A549 (cell line): Measurements from ENCODE around the gene OLIG2. TPM values are rescaled to one million over a fixed set of nuclear protein-coding genes. Genes with fewer than 3 reads are reported as not detected.

Source experiments
- ATAC-seq, 2 experiments: fragments of 200-7000 bp in 1 of 2; fragments of >200 bp in 1 of 2; cut with Nextera tagmentation in 1 of 2; cut with Tn5 transposase in 1 of 2; 3 replicates each; pipeline versions ENCODE4 v1.8.0 to v1.9.1; 2018 to 2020; ENCODE audit warnings: mild to moderate bottlenecking in 1 of 2, moderate library complexity in 1 of 2
- CTCF ChIA-PET: fragments of 300-600 bp; sonication (Branson Sonifier 250); formaldehyde crosslinking; extraction: SDS; loops from one replicate; lab custom pipeline; 2021; ENCODE audit warnings: antibody characterized with exemption, inconsistent platforms; lab: Yijun Ruan, JAX
- POLR2A ChIA-PET: fragments of 350-600 bp; formaldehyde crosslinking; extraction: SDS; loops from one replicate; lab custom pipeline; 2021; ENCODE audit warnings: antibody characterized with exemption, inconsistent platforms; lab: Yijun Ruan, JAX
- DNase-seq, 2 experiments: peaks; one replicate each; pipeline versions ENCODE4 v3.0.0 to v3.0.0-alpha.2; 2011 to 2016; ENCODE audit warnings: low read depth in 1 of 2, low spot score in 1 of 2
- FAIRE-seq: peaks from 2 replicates; lab custom pipeline; 2011; peaks lifted over from hg19 to GRCh38; lab: Jason Lieb, UNC
- H3K27ac ChIP-seq, 2 experiments: fragments of >200 bp; sonication (Bioruptor Twin); formaldehyde crosslinking; 3 replicates each; pipeline ENCODE4 v1.5.1; 2016 to 2017
- H3K4me1 ChIP-seq: fragments of >200 bp; sonication (Bioruptor Twin); formaldehyde crosslinking; 3 replicates; pipeline ENCODE4 v1.6.1; 2016
- H3K4me2 ChIP-seq: fragments of >200 bp; sonication (Bioruptor Twin); formaldehyde crosslinking; 3 replicates; pipeline ENCODE4 v1.6.1; 2016
- H3K4me3 ChIP-seq: fragments of >200 bp; sonication (Bioruptor Twin); formaldehyde crosslinking; 3 replicates; pipeline ENCODE4 v1.5.1; 2016
- H3K9me3 ChIP-seq: fragments of >200 bp; sonication (Bioruptor Twin); formaldehyde crosslinking; 3 replicates; pipeline ENCODE4 v1.6.1; 2016
- CEBPB ChIP-seq, 2 experiments: fragments of >200 bp in 1 of 2; sonication (Bioruptor Twin) in 1 of 2; formaldehyde crosslinking in 1 of 2; IDR thresholded peaks; 2 replicates each; pipeline ENCODE4 v1.6.1; 2012 to 2016
- CHD2 ChIP-seq: fragments of 150-350 bp; IDR thresholded peaks from 2 replicates; pipeline ENCODE4 v1.6.1; 2014; ENCODE audit warnings: low read length; ENCODE audit not compliant: partially characterized antibody
- CTCF ChIP-seq: fragments of >200 bp; sonication (Bioruptor Twin); formaldehyde crosslinking; IDR thresholded peaks from 3 replicates; pipeline ENCODE4 v1.5.1; 2016
- EHF ChIP-seq: fragments of 250-450 bp; sonication (Bioruptor Pico); IDR thresholded peaks from 2 replicates; pipeline ENCODE4 v1.5.0; 2020; ENCODE audit warnings: mild to moderate bottlenecking
- EP300 ChIP-seq, 2 experiments: fragments of >200 bp; sonication (Bioruptor Twin); formaldehyde crosslinking; IDR thresholded peaks; 2 replicates in 1 of 2; 3 replicates in 1 of 2; pipeline ENCODE4 v1.6.1; 2016 to 2017
- HDAC2 ChIP-seq: fragments of 200-600 bp; sonication (generic); IDR thresholded peaks from 2 replicates; pipeline ENCODE4 v1.6.1; 2016
- HEYL ChIP-seq: fragments of 250-450 bp; sonication (Bioruptor Pico); IDR thresholded peaks from 2 replicates; pipeline ENCODE4 v1.8.0; 2021; ENCODE audit warnings: mild to moderate bottlenecking, moderate library complexity
- HOXB5 ChIP-seq: fragments of 250-450 bp; sonication (Bioruptor Pico); IDR thresholded peaks from 2 replicates; pipeline ENCODE4 v1.5.0; 2020; ENCODE audit warnings: mild to moderate bottlenecking, moderate library complexity
- JUNB ChIP-seq: fragments of >200 bp; sonication (Bioruptor Twin); formaldehyde crosslinking; IDR thresholded peaks from 2 replicates; pipeline ENCODE4 v1.6.1; 2016
- KDM5A ChIP-seq: fragments of 200-600 bp; sonication (generic); IDR thresholded peaks from 2 replicates; pipeline ENCODE4 v1.6.1; 2016; ENCODE audit warnings: antibody characterized with exemption, mild to moderate bottlenecking
- MAZ ChIP-seq: fragments of 150-350 bp; IDR thresholded peaks from 2 replicates; pipeline ENCODE4 v1.6.1; 2014; ENCODE audit warnings: antibody characterized with exemption, low read depth, low read length, borderline replicate concordance
- MYC ChIP-seq: IDR thresholded peaks from 2 replicates; pipeline ENCODE4 v1.6.1; 2012; ENCODE audit warnings: mild to moderate bottlenecking, inconsistent platforms, low read length, improper control_type of control experiment, borderline replicate concordance
- NPAS2 ChIP-seq: fragments of 250-450 bp; sonication (Bioruptor Pico); IDR thresholded peaks from 2 replicates; pipeline ENCODE4 v1.8.0; 2022; ENCODE audit warnings: mild to moderate bottlenecking, moderate library complexity, borderline replicate concordance
- PBX3 ChIP-seq: IDR thresholded peaks from 2 replicates; pipeline ENCODE4 v1.6.1; 2012
- RAD21 ChIP-seq, 2 experiments: fragments of >200 bp in 1 of 2; sonication (Bioruptor Twin) in 1 of 2; formaldehyde crosslinking in 1 of 2; IDR thresholded peaks in 1 of 2; conservative IDR thresholded peaks in 1 of 2; 2 replicates in 1 of 2; 3 replicates in 1 of 2; pipeline ENCODE4 v1.6.1; 2012 to 2018; ENCODE audit warnings: inconsistent platforms in 1 of 2
- RCOR1 ChIP-seq: fragments of 150-350 bp; IDR thresholded peaks from 2 replicates; pipeline ENCODE4 v1.6.1; 2014; ENCODE audit warnings: antibody characterized with exemption, low read length, low read depth
- RFX5 ChIP-seq: fragments of 450-650 bp; IDR thresholded peaks from 2 replicates; pipeline ENCODE4 v1.7.1; 2014; ENCODE audit warnings: antibody characterized with exemption, mild to moderate bottlenecking, moderate library complexity
- ZC3H11A ChIP-seq: fragments of 450-650 bp; IDR thresholded peaks from 2 replicates; pipeline ENCODE4 v1.6.1; 2014; ENCODE audit warnings: antibody characterized with exemption, mild to moderate bottlenecking
- ZFP36 ChIP-seq: fragments of 450-650 bp; IDR thresholded peaks from 2 replicates; pipeline ENCODE4 v1.6.1; 2014; ENCODE audit warnings: borderline replicate concordance; ENCODE audit not compliant: partially characterized antibody
- ZNF302 ChIP-seq: fragments of 250-450 bp; sonication (Bioruptor Pico); IDR thresholded peaks from 2 replicates; pipeline ENCODE4 v1.9.0; 2021; ENCODE audit warnings: inconsistent platforms, mild to moderate bottlenecking, moderate library complexity
- WGBS: methylation state at CpG from one replicate; pipeline ENCODE4 v1.1.6; 2017; ENCODE audit errors: missing lambda C conversion rate; 5-methylcytosine and 5-hydroxymethylcytosine counted together
- polyA plus RNA-seq, 4 experiments: library from polyadenylated mRNA; depleted of rRNA in 3 of 4; stranded (reverse); fragments of >200 nt; fragmentation: RNase III in 1 of 4; extraction: RNeasy Plus Mini Kit Qiagen cat#74134 plus additional on column Dnase treatment in 1 of 4; gene quantifications; 2 replicates in 3 of 4; 3 replicates in 1 of 4; pipeline ENCODE4 v1.2.3, GENCODE V29; 2011 to 2017
- TF ChIP-seq, protein P1 (sequence below): fragments of 150-350 bp; IDR thresholded peaks from 2 replicates; pipeline ENCODE4 v1.6.1; 2014; ENCODE audit warnings: low read depth, mild to moderate bottlenecking, low read length
- TF ChIP-seq, protein P2 (sequence below): fragments of >200 bp; sonication (Bioruptor Twin); formaldehyde crosslinking; IDR thresholded peaks from 3 replicates; pipeline ENCODE4 v1.6.1; 2016

Gene OLIG2
- polyA plus RNA-seq, 2 of the 4 experiments (the other 2 are of a cell fraction), result not detected

- Histone ChIP-seq H3K4me2 (no peak overlapping the region), H3K4me3 (no peak overlapping the region), H3K4me1 (no peaks in the 10 kb centered on the region), H3K9me3 (no peaks in the 10 kb centered on the region), H3K27ac (no peak overlapping the region)
- no peak for ATAC-seq
- WGBS, result 0% methylated on average over 1 of the region's 3 CpGs
- CTCF ChIA-PET, result interaction anchor here (1.5 to 1.9 kb wide), 2 partner anchors 14 to 151 kb away, joined by 3 to 4 read pairs; no protein-coding TSS in a partner anchor
- DNase-seq, result no peak
- TF ChIP-seq ZC3H11A (no peak), NPAS2 (CRISPR knock-in tag) (no peak), KDM5A (no peak), CHD2 (no peak), HDAC2 (no peak), EP300 (IDR thresholded peaks at IDR 0.05) (no peak), PBX3 (no peak), CTCF (no peak), JUNB (no peak), HEYL (CRISPR knock-in tag) (no peak), MAZ (no peak), ZFP36 (no peak), RCOR1 (no peak), ZNF302 (no peak)
- TF ChIP-seq, protein P1, sequence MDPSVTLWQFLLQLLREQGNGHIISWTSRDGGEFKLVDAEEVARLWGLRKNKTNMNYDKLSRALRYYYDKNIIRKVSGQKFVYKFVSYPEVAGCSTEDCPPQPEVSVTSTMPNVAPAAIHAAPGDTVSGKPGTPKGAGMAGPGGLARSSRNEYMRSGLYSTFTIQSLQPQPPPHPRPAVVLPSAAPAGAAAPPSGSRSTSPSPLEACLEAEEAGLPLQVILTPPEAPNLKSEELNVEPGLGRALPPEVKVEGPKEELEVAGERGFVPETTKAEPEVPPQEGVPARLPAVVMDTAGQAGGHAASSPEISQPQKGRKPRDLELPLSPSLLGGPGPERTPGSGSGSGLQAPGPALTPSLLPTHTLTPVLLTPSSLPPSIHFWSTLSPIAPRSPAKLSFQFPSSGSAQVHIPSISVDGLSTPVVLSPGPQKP, result no peak
- POLR2A ChIA-PET, result no interaction called here
- no peak for FAIRE-seq
Measured at GRCh38 chr21:32976791-32977190, 48.9 kb upstream of the OLIG2 start.

DNA sequence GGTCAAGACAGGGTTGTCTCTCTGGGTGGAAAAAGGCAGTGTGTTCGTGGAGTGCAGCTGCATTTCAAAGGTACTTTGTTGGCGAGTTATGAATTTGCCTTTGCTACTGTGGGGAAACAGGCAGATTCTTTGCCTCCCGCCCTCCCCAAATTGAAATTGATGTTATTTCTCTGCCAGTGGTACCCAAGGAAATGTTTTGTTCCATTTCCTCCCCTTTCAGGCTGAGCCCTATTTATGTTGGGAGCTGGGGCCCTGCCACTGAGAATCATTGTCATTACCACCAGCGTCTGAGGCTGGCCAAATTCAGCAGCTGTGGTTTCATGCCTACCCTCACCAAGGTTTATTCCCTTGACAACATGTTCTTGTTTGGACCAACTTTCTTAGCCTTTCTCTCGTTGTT lies 48.5 kb upstream of the OLIG2 start:
- WGBS, result 25% methylated on average over 5 of the region's 5 CpGs
- DNase-seq (no peak), FAIRE-seq (no peak), ATAC-seq (no peak)
- H3K4me2 ChIP-seq, result no peak overlapping the region
- no peak overlapping the region for H3K4me3 ChIP-seq
- ChIA-PET CTCF (interaction anchor here (1.5 to 1.9 kb wide), 2 partner anchors 14 to 150 kb away, joined by 3 to 4 read pairs; no protein-coding TSS in a partner anchor), POLR2A (no interaction called here)
- TF ChIP-seq EHF (CRISPR knock-in tag) (no peak), HOXB5 (CRISPR knock-in tag) (no peak), RAD21 (conservative IDR thresholded peaks at IDR 0.05 in 1 of 2, IDR thresholded peaks at IDR 0.05 in 1 of 2) (no peak), CEBPB (IDR thresholded peaks at IDR 0.05) (no peak), HDAC2 (no peak), MYC (no peak), RFX5 (no peak)
- TF ChIP-seq, protein P2, sequence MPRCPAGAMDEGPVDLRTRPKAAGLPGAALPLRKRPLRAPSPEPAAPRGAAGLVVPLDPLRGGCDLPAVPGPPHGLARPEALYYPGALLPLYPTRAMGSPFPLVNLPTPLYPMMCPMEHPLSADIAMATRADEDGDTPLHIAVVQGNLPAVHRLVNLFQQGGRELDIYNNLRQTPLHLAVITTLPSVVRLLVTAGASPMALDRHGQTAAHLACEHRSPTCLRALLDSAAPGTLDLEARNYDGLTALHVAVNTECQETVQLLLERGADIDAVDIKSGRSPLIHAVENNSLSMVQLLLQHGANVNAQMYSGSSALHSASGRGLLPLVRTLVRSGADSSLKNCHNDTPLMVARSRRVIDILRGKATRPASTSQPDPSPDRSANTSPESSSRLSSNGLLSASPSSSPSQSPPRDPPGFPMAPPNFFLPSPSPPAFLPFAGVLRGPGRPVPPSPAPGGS, result no peak
- no peak overlapping the region for H3K27ac ChIP-seq
- no peaks in the 10 kb centered on the region for H3K9me3 ChIP-seq
- no peaks in the 10 kb centered on the region for H3K4me1 ChIP-seq
